Endothelial cell of umbilical vein (primary cell): ENCODE data around the gene PLPPR3. TPM values are rescaled to one million over a fixed set of nuclear protein-coding genes. Genes with fewer than 3 reads are reported as not detected.

Source experiments
- BruUV-seq: library from RNA; stranded (reverse); fragments of 400-500 nt; replicated peaks from 2 replicates; lab custom pipeline; 2021; lab: Mats Ljungman, UMichigan
- CTCF ChIA-PET: fragments of 300-600, 350-600 bp; sonication (Branson Sonifier 250); formaldehyde crosslinking; loops from one replicate; lab custom pipeline; 2021; ENCODE audit warnings: antibody characterized with exemption, inconsistent platforms; lab: Charles Lee
- POLR2A ChIA-PET: fragments of 300-600, 350-600 bp; sonication (Branson Sonifier 250); formaldehyde crosslinking; loops from one replicate; lab custom pipeline; 2021; ENCODE audit warnings: antibody characterized with exemption, inconsistent platforms; lab: Charles Lee
- DNase-seq: peaks from one replicate; pipeline ENCODE4 v3.0.0-alpha.2; 2011; ENCODE audit warnings: low read depth, low spot score
- FAIRE-seq: peaks from 2 replicates; lab custom pipeline; 2011; peaks lifted over from hg19 to GRCh38; lab: Jason Lieb, UNC
- H2AFZ ChIP-seq: 2 replicates; pipeline ENCODE4 v1.6.0; 2012; ENCODE audit warnings: low read depth, low read length, control low read depth, inconsistent platforms
- H3K27ac ChIP-seq: 2 replicates; pipeline ENCODE4 v1.5.1; 2011; ENCODE audit warnings: low read depth, mild to moderate bottlenecking, control low read depth, low read length, moderate library complexity; ENCODE audit not compliant: insufficient read depth
- H3K27me3 ChIP-seq, 2 experiments: 2 replicates each; pipeline versions ENCODE4 v1.6.0 to v1.6.1; 2011; ENCODE audit warnings: low read length in 2 of 2, mixed read lengths in 1 of 2; ENCODE audit not compliant: control insufficient read depth in 2 of 2, insufficient read depth in 2 of 2
- H3K36me3 ChIP-seq, 2 experiments: 2 replicates in 1 of 2; 3 replicates in 1 of 2; pipeline ENCODE4 v1.5.1; 2011; ENCODE audit warnings: low read length in 2 of 2, mild to moderate bottlenecking in 1 of 2, moderate library complexity in 1 of 2; ENCODE audit not compliant: control insufficient read depth in 2 of 2, insufficient read depth in 2 of 2; ENCODE audit errors: extremely low read depth in 1 of 2
- H3K4me1 ChIP-seq: 3 replicates; pipeline ENCODE4 v1.5.1; 2011; ENCODE audit warnings: mild to moderate bottlenecking, low read length; ENCODE audit not compliant: control insufficient read depth, insufficient read depth; ENCODE audit errors: extremely low read depth
- H3K4me2 ChIP-seq: 2 replicates; pipeline ENCODE4 v1.6.1; 2011; ENCODE audit warnings: low read length, control low read depth, mixed read lengths; ENCODE audit not compliant: insufficient read depth
- H3K4me3 ChIP-seq, 3 experiments: fragments of 200-600 bp in 1 of 3; sonication (generic), shearing (Covaris generic) in 1 of 3; replicated peaks in 1 of 3; 2 replicates each; pipeline ENCODE4 v1.5.1; 2011 to 2016; ENCODE audit warnings: control low read depth in 3 of 3, low read length in 3 of 3, mild to moderate bottlenecking in 2 of 3, inconsistent platforms in 1 of 3, low read depth in 1 of 3, moderate library complexity in 1 of 3; ENCODE audit not compliant: insufficient read depth in 1 of 3
- H3K79me2 ChIP-seq: 2 replicates; pipeline ENCODE4 v1.6.0; 2012; ENCODE audit warnings: low read length, inconsistent platforms; ENCODE audit not compliant: control insufficient read depth, insufficient read depth
- H3K9ac ChIP-seq: replicated peaks from 2 replicates; pipeline ENCODE3; 2011; ENCODE audit warnings: low read length, control low read depth; ENCODE audit not compliant: insufficient read depth; ENCODE audit errors: extremely low read depth
- H3K9me1 ChIP-seq: replicated peaks from 3 replicates; pipeline ENCODE4 v1.6.0; 2011; ENCODE audit warnings: mild to moderate bottlenecking, low read length; ENCODE audit not compliant: control insufficient read depth, insufficient read depth; ENCODE audit errors: extremely low read depth
- H3K9me3 ChIP-seq: replicated peaks from 2 replicates; pipeline ENCODE4 v1.5.1; 2012; ENCODE audit warnings: low read length, inconsistent platforms; ENCODE audit not compliant: control insufficient read depth, insufficient read depth
- H4K20me1 ChIP-seq: replicated peaks from 2 replicates; pipeline ENCODE3; 2011; ENCODE audit warnings: mild to moderate bottlenecking, low read length; ENCODE audit not compliant: control insufficient read depth, insufficient read depth; ENCODE audit errors: extremely low read depth
- EZH2 ChIP-seq: IDR thresholded peaks from 2 replicates; pipeline ENCODE4 v1.6.1; 2012; ENCODE audit warnings: borderline replicate concordance, low read depth, mild to moderate bottlenecking, moderate library complexity, low read length, inconsistent platforms; ENCODE audit not compliant: severe bottlenecking
- FOS ChIP-seq: IDR thresholded peaks from 2 replicates; pipeline ENCODE4 v1.6.1; 2011; ENCODE audit warnings: mild to moderate bottlenecking, low read length, moderate library complexity, borderline replicate concordance; ENCODE audit not compliant: insufficient read depth
- GATA2 ChIP-seq: IDR thresholded peaks from 2 replicates; pipeline ENCODE4 v1.7.0; 2011; ENCODE audit warnings: low read depth, mild to moderate bottlenecking, moderate library complexity, mixed read lengths, low read length; ENCODE audit not compliant: insufficient read length, insufficient read depth
- MYC ChIP-seq: IDR thresholded peaks from one replicate; pipeline ENCODE4 v1.6.1; 2011; ENCODE audit warnings: mild to moderate bottlenecking, low read depth, low read length
- POLR2A ChIP-seq: IDR thresholded peaks from 2 replicates; pipeline ENCODE4 v1.6.1; 2012; ENCODE audit warnings: low read depth, mild to moderate bottlenecking, control low read depth, low read length
- dilution Hi-C: fragments of 300-500 bp; cut with MboI; formaldehyde crosslinking; loops from one replicate; pipeline ENCODE4 v1.15.0; 2019; ENCODE audit warnings: low sequenced_read_pairs; ENCODE audit not compliant: extremely low pct_ligation_motif_present
- intact Hi-C: fragments of 100-400 bp; cut with micrococcal nuclease; formaldehyde crosslinking; loops from one replicate; pipeline ENCODE4 v1.10.0; 2022
- polyA plus RNA-seq, 4 experiments: library from polyadenylated mRNA; depleted of rRNA in 3 of 4; stranded (reverse) in 3 of 4; unstranded in 1 of 4; fragments of >200 nt; gene quantifications; 2 replicates each; pipeline versions ENCODE4 v1.2.1 to v1.2.3, GENCODE V29; 2011 to 2012; ENCODE audit warnings: missing spikeins in 1 of 4
- total RNA-seq: library from RNA; stranded (reverse); gene quantifications from 2 replicates; pipeline ENCODE4 v1.2.3, GENCODE V29; 2021
- TF ChIP-seq, protein P1 (sequence below), 2 donors: IDR thresholded peaks; 1 replicate in 1 of 2; 2 replicates in 1 of 2; pipeline ENCODE4 v1.5.1; 2011; ENCODE audit warnings: low read length in 2 of 2, mild to moderate bottlenecking in 2 of 2, moderate library complexity in 2 of 2, control low read depth in 1 of 2, inconsistent platforms in 1 of 2, low read depth in 1 of 2; ENCODE audit not compliant: insufficient read depth in 1 of 2; ENCODE audit errors: extremely low read depth in 1 of 2

The PLPPR3 gene
- total and polyA plus RNA-seq, 2 donors (not counting 3 experiments of a cell fraction or from before 2014, with no cell fraction given): 1.1 to 1.2 TPM

DNA sequence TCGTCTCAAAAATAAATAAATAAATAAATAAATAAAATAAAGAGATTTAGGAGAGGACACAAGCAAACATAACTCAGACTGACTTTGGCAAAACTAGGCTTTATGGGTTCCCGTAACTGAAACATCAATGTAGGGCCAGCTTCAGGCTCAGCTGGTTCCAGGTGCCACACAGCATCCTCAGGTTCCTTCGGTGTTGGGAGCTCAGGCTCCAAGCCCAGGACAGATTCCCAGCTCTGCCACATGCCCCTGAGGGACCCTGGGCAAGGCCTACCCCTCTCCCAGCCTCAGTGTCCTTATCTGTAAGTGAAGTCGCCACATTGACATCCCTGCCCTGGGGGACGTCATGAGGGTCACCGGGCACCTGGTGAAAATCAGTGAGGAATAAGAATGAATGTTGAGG, 52.1 kb downstream of the PLPPR3 start:
- H3K27ac ChIP-seq: no peak overlapping the region
- H3K4me3 ChIP-seq: no peak overlapping the region
- H3K79me2 ChIP-seq: no peaks in the 10 kb centered on the region
- H3K4me2 ChIP-seq: no peak overlapping the region
- no peak overlapping the region for H3K9ac ChIP-seq
- DNase-seq (no peak), FAIRE-seq (no peak)
- BruUV-seq: no TSS peak
- H3K27me3 ChIP-seq: no peaks in the 10 kb centered on the region
- TF ChIP-seq MYC (no peak), EZH2 (no peak), POLR2A (no peak), GATA2 (no peak), FOS (no peak)
- TF ChIP-seq, protein P1, sequence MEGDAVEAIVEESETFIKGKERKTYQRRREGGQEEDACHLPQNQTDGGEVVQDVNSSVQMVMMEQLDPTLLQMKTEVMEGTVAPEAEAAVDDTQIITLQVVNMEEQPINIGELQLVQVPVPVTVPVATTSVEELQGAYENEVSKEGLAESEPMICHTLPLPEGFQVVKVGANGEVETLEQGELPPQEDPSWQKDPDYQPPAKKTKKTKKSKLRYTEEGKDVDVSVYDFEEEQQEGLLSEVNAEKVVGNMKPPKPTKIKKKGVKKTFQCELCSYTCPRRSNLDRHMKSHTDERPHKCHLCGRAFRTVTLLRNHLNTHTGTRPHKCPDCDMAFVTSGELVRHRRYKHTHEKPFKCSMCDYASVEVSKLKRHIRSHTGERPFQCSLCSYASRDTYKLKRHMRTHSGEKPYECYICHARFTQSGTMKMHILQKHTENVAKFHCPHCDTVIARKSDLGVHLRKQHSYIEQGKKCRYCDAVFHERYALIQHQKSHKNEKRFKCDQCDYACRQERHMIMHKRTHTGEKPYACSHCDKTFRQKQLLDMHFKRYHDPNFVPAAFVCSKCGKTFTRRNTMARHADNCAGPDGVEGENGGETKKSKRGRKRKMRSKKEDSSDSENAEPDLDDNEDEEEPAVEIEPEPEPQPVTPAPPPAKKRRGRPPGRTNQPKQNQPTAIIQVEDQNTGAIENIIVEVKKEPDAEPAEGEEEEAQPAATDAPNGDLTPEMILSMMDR (IDR thresholded peaks at IDR 0.05; ENCODE audit: extremely low read depth in 1 of 2, insufficient read depth in 1 of 2, low read depth in 1 of 2, low read length in 2 of 2): no peak
- POLR2A ChIA-PET: interaction anchor here (0.7 kb wide), 1 partner anchor 140 kb away, joined by 11 read pairs; no protein-coding TSS in a partner anchor
- CTCF ChIA-PET: interaction anchor here (0.6 to 3.1 kb wide), 26 partner anchors 14 to 214 kb away, joined by 3 to 32 read pairs (median 3); partner anchors contain the start of genes PRTN3 and WDR18
- H3K9me1 ChIP-seq: no peaks in the 10 kb centered on the region
- H2AFZ ChIP-seq: no peak overlapping the region
- no peaks in the 10 kb centered on the region for H4K20me1 ChIP-seq
- no peaks in the 10 kb centered on the region for H3K4me1 ChIP-seq
- dilution Hi-C loops (no loop called here), intact Hi-C loops (loop anchor here (1.0 to 2.0 kb wide), 7 partner anchors 19 to 213 kb away; partner anchors contain the start of genes PTBP1 and R3HDM4)
- no peaks in the 10 kb centered on the region for H3K36me3 ChIP-seq
- H3K9me3 ChIP-seq: no peaks in the 10 kb centered on the region
